Astrocyte (in vitro differentiated cells and primary cell): ENCODE data around the gene SHC1. TPM values are rescaled to one million over a fixed set of nuclear protein-coding genes. Genes with fewer than 3 reads are reported as not detected.
A peak's percentile ranks its signal among the peaks of the same experiment; 100 is the strongest.
"Not testable (repeated sequence)": the region's sequence is repeated elsewhere in the genome, so short reads cannot be mapped to it uniquely, and the experiment has no call there.

Experiments used
- DNase-seq: peaks from one replicate; pipeline ENCODE4 v3.0.0-alpha.2; 2010; ENCODE audit warnings: low read depth
- FAIRE-seq: peaks from 2 replicates; lab custom pipeline; 2011; peaks lifted over from hg19 to GRCh38; lab: Jason Lieb, UNC
- H2AFZ ChIP-seq: 2 replicates; pipeline ENCODE4 v1.6.0; 2012; ENCODE audit warnings: low read depth, low read length, inconsistent platforms
- H3K27ac ChIP-seq: 2 replicates; pipeline ENCODE4 v1.5.1; 2011; ENCODE audit warnings: low read depth, low read length, inconsistent platforms
- H3K27me3 ChIP-seq: 2 replicates; pipeline ENCODE4 v1.6.0; 2011; ENCODE audit warnings: low read length, inconsistent platforms; ENCODE audit not compliant: insufficient read depth
- H3K36me3 ChIP-seq: 2 replicates; pipeline ENCODE4 v1.5.1; 2011; ENCODE audit warnings: low read length, inconsistent platforms; ENCODE audit not compliant: insufficient read depth
- H3K4me1 ChIP-seq: 2 replicates; pipeline ENCODE4 v1.5.1; 2011; ENCODE audit warnings: low read length, inconsistent platforms; ENCODE audit not compliant: insufficient read depth
- H3K4me2 ChIP-seq: 2 replicates; pipeline ENCODE4 v1.6.0; 2012; ENCODE audit warnings: low read length, inconsistent platforms
- H3K4me3 ChIP-seq: 2 replicates; pipeline ENCODE4 v1.5.1; 2011; ENCODE audit warnings: low read depth, mild to moderate bottlenecking, low read length, inconsistent platforms; ENCODE audit not compliant: insufficient read depth
- H3K79me2 ChIP-seq: 2 replicates; pipeline ENCODE4 v1.6.0; 2012; ENCODE audit warnings: mild to moderate bottlenecking, low read length, inconsistent platforms; ENCODE audit not compliant: insufficient read depth
- H3K9ac ChIP-seq: 2 replicates; pipeline ENCODE4 v1.6.0; 2012; ENCODE audit warnings: mild to moderate bottlenecking, low read length, inconsistent platforms
- H3K9me3 ChIP-seq: 2 replicates; pipeline ENCODE4 v1.5.1; 2012; ENCODE audit warnings: low read depth, mild to moderate bottlenecking, low read length, inconsistent platforms; ENCODE audit not compliant: insufficient read depth
- H4K20me1 ChIP-seq: 2 replicates; pipeline ENCODE4 v1.6.0; 2012; ENCODE audit warnings: low read length, inconsistent platforms; ENCODE audit not compliant: insufficient read depth
- H3K27ac Mint-ChIP-seq: one replicate; pipeline ENCODE4 v1.8.0; 2021; ENCODE audit warnings: mild to moderate bottlenecking, mixed read lengths; ENCODE audit not compliant: unreplicated experiment
- H3K27me3 Mint-ChIP-seq: one replicate; pipeline ENCODE4 v1.8.0; 2021; ENCODE audit warnings: low read depth, mixed read lengths; ENCODE audit not compliant: unreplicated experiment
- H3K36me3 Mint-ChIP-seq: one replicate; pipeline ENCODE4 v1.8.0; 2021; ENCODE audit warnings: low read depth, mixed read lengths; ENCODE audit not compliant: unreplicated experiment
- H3K4me1 Mint-ChIP-seq: one replicate; pipeline ENCODE4 v1.8.0; 2021; ENCODE audit warnings: low read depth, mixed read lengths; ENCODE audit not compliant: unreplicated experiment
- H3K4me3 Mint-ChIP-seq: one replicate; pipeline ENCODE4 v1.8.0; 2021; ENCODE audit warnings: mild to moderate bottlenecking, moderate library complexity, mixed read lengths; ENCODE audit not compliant: unreplicated experiment
- H3K9me3 Mint-ChIP-seq: one replicate; pipeline ENCODE4 v1.8.0; 2021; ENCODE audit warnings: mild to moderate bottlenecking, mixed read lengths; ENCODE audit not compliant: unreplicated experiment
- CTCF ChIP-seq: IDR thresholded peaks from 2 replicates; pipeline ENCODE4 v1.5.1; 2011; ENCODE audit warnings: low read depth, mild to moderate bottlenecking, inconsistent platforms, low read length, moderate library complexity; ENCODE audit not compliant: insufficient read depth
- EZH2 ChIP-seq: IDR thresholded peaks from 2 replicates; pipeline ENCODE4 v1.6.1; 2012; ENCODE audit warnings: mild to moderate bottlenecking, low read length, inconsistent platforms; ENCODE audit not compliant: insufficient read depth
- total RNA-seq: library from RNA; stranded (reverse); gene quantifications from 2 replicates; pipeline ENCODE4 v1.2.1, GENCODE V29; 2021

SHC1 gene
- total RNA-seq, 1 donor from 2014 or later, result 397 TPM

- FAIRE-seq (no peak), DNase-seq (no peak)
- Histone ChIP-seq H3K36me3 (peaks cover 10% of the 10 kb centered on the region), H3K79me2 (peaks cover 49% of the 10 kb centered on the region), H3K27ac (peak overlapping the region; percentile 0), H2AFZ (peak overlapping the region; percentile 71), H3K4me3 (peak overlapping the region; percentile 99), H4K20me1 (no peaks in the 10 kb centered on the region), H3K4me1 (peaks cover 14% of the 10 kb centered on the region), H3K9ac (peak overlapping the region; percentile 64), H3K9me3 (no peaks in the 10 kb centered on the region), H3K4me2 (peak overlapping the region; percentile 97), H3K27me3 (no peaks in the 10 kb centered on the region)
- Mint-ChIP-seq H3K4me3 (no peak overlapping the region), H3K36me3 (peaks cover 2% of the 10 kb centered on the region), H3K9me3 (no peaks in the 10 kb centered on the region), H3K27ac (no peak overlapping the region), H3K27me3 (no peaks in the 10 kb centered on the region), H3K4me1 (peaks cover 5% of the 10 kb centered on the region)
- TF ChIP-seq CTCF, result no peak
- no peak for TF ChIP-seq EZH2
Measured at GRCh38 chr1:154982341-154982740, 11.8 kb upstream of the SHC1 start.

GRCh38 chr1:154978360-154978759 lies 7.8 kb upstream of the SHC1 start:
- Histone ChIP-seq H3K36me3 (peaks cover 6% of the 10 kb centered on the region), H3K9me3 (no peaks in the 10 kb centered on the region), H2AFZ (no peak overlapping the region), H3K9ac (no peak overlapping the region), H3K4me2 (no peak overlapping the region), H3K4me3 (no peak overlapping the region), H3K27ac (no peak overlapping the region), H4K20me1 (no peaks in the 10 kb centered on the region), H3K79me2 (peaks cover 46% of the 10 kb centered on the region), H3K27me3 (no peaks in the 10 kb centered on the region), H3K4me1 (peaks cover 13% of the 10 kb centered on the region)
- Mint-ChIP-seq H3K27ac (no peak overlapping the region), H3K27me3 (no peaks in the 10 kb centered on the region), H3K36me3 (peaks cover 2% of the 10 kb centered on the region), H3K9me3 (no peaks in the 10 kb centered on the region), H3K4me1 (no peaks in the 10 kb centered on the region), H3K4me3 (no peak overlapping the region)
- no peak for DNase-seq
- FAIRE-seq, result no peak
- no peak for TF ChIP-seq CTCF
- no peak for TF ChIP-seq EZH2

GRCh38 chr1:154977762-154978161 lies 7.2 kb upstream of the SHC1 start:
- H3K27ac Mint-ChIP-seq, H3K4me3 ChIP-seq, H3K36me3 Mint-ChIP-seq, H3K9me3 ChIP-seq, H3K27me3 Mint-ChIP-seq, H3K27me3 ChIP-seq, H3K4me1 Mint-ChIP-seq, H3K9me3 Mint-ChIP-seq, H4K20me1 ChIP-seq, H3K36me3 ChIP-seq, H3K27ac ChIP-seq, DNase-seq, H3K9ac ChIP-seq, FAIRE-seq, H3K4me2 ChIP-seq, H3K4me3 Mint-ChIP-seq, H2AFZ ChIP-seq: not testable (repeated sequence)
- Histone ChIP-seq H3K79me2 (peaks cover 43% of the 10 kb centered on the region), H3K4me1 (peaks cover 18% of the 10 kb centered on the region)
